ENCODE results near the gene DRC1.

DRC1 gene

DNA sequence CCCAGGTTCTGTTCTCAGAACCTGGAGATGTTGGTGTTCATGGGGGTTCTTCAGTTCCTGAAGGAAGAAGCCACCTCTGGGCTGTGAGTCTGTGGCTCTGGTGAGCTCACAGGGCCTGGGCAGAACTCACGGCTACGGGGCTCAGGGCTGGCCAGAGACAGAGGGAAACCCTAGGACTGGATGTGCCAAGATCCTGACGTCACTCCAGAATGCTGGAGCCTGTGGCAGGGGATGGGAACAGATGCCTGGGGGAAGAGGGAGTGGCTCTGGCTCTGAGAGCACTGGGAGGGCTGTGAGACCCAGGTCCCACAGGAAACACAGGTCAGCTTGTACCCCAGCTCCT is 76.2 kb downstream of the DRC1 start, which contains the start of gene OTOF:
Gene OTOF, minus strand, starts transcription at position 214 of the 343 bp plus-strand sequence.
- no peak for DNase-seq (ENCODE audit: low read depth in 1 of 2, low spot score in 1 of 2)
- TF ChIP-seq POLR2AphosphoS5 (IDR thresholded peaks at IDR 0.05; ENCODE audit: low read depth) (no peak), GABPA (IDR thresholded peaks at IDR 0.05; ENCODE audit: low read depth) (no peak), SPI1 (IDR thresholded peaks at IDR 0.05; ENCODE audit: borderline replicate concordance, low read depth) (no peak)
- TF ChIP-seq, protein P1, sequence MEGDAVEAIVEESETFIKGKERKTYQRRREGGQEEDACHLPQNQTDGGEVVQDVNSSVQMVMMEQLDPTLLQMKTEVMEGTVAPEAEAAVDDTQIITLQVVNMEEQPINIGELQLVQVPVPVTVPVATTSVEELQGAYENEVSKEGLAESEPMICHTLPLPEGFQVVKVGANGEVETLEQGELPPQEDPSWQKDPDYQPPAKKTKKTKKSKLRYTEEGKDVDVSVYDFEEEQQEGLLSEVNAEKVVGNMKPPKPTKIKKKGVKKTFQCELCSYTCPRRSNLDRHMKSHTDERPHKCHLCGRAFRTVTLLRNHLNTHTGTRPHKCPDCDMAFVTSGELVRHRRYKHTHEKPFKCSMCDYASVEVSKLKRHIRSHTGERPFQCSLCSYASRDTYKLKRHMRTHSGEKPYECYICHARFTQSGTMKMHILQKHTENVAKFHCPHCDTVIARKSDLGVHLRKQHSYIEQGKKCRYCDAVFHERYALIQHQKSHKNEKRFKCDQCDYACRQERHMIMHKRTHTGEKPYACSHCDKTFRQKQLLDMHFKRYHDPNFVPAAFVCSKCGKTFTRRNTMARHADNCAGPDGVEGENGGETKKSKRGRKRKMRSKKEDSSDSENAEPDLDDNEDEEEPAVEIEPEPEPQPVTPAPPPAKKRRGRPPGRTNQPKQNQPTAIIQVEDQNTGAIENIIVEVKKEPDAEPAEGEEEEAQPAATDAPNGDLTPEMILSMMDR (IDR thresholded peaks at IDR 0.05; ENCODE audit: insufficient read depth, low read length): no peak
- TF ChIP-seq, protein P2, sequence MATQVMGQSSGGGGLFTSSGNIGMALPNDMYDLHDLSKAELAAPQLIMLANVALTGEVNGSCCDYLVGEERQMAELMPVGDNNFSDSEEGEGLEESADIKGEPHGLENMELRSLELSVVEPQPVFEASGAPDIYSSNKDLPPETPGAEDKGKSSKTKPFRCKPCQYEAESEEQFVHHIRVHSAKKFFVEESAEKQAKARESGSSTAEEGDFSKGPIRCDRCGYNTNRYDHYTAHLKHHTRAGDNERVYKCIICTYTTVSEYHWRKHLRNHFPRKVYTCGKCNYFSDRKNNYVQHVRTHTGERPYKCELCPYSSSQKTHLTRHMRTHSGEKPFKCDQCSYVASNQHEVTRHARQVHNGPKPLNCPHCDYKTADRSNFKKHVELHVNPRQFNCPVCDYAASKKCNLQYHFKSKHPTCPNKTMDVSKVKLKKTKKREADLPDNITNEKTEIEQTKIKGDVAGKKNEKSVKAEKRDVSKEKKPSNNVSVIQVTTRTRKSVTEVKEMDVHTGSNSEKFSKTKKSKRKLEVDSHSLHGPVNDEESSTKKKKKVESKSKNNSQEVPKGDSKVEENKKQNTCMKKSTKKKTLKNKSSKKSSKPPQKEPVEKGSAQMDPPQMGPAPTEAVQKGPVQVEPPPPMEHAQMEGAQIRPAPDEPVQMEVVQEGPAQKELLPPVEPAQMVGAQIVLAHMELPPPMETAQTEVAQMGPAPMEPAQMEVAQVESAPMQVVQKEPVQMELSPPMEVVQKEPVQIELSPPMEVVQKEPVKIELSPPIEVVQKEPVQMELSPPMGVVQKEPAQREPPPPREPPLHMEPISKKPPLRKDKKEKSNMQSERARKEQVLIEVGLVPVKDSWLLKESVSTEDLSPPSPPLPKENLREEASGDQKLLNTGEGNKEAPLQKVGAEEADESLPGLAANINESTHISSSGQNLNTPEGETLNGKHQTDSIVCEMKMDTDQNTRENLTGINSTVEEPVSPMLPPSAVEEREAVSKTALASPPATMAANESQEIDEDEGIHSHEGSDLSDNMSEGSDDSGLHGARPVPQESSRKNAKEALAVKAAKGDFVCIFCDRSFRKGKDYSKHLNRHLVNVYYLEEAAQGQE (IDR thresholded peaks at IDR 0.05; ENCODE audit: insufficient replicate concordance, low read depth): no peak
- H3K4me3 ChIP-seq (replicated peaks; ENCODE audit: insufficient read depth, low read length): no peak within 1 kb of the TSS
- peaks cover 3% of the 10 kb centered on the region for H3K27me3 ChIP-seq (ENCODE audit: insufficient read depth, poor library complexity, severe bottlenecking)
- no peak within 1 kb of the TSS for H3K27ac ChIP-seq (replicated peaks)

DNA sequence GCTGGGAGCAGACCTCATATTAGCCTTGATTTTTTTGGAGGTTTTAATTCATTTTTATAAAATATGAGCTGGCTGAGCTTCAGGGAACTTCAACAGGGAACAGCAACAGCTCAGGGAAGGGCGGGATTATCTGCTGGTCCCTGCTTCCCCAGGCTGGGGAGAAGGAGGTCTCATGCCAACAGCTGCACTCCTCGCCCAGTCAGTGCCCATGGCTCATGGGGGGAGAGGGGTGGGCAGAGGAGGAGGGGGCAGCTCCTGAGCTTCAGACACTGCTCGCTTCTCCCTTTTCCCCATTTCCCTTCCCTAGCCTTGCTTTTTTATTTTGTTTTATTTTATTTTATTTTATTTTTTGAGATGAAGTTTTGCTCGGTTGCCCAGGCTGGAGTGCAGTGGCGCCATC is 76.6 kb downstream of the DRC1 start:
- Histone ChIP-seq H3K27me3 (ENCODE audit: insufficient read depth, poor library complexity, severe bottlenecking) (peaks cover 3% of the 10 kb centered on the region), H3K4me3 (replicated peaks; ENCODE audit: insufficient read depth, low read length) (no peak overlapping the region), H3K27ac (replicated peaks) (no peak overlapping the region)
- TF ChIP-seq SPI1 (IDR thresholded peaks at IDR 0.05; ENCODE audit: borderline replicate concordance, low read depth) (no peak), POLR2AphosphoS5 (IDR thresholded peaks at IDR 0.05; ENCODE audit: low read depth) (no peak)
- TF ChIP-seq, protein P2 (IDR thresholded peaks at IDR 0.05; ENCODE audit: insufficient replicate concordance, low read depth): no peak
- TF ChIP-seq, protein P1 (IDR thresholded peaks at IDR 0.05; ENCODE audit: insufficient read depth, low read length): no peak
- DNase-seq (ENCODE audit: low read depth in 1 of 2, low spot score in 1 of 2): no peak

DNA sequence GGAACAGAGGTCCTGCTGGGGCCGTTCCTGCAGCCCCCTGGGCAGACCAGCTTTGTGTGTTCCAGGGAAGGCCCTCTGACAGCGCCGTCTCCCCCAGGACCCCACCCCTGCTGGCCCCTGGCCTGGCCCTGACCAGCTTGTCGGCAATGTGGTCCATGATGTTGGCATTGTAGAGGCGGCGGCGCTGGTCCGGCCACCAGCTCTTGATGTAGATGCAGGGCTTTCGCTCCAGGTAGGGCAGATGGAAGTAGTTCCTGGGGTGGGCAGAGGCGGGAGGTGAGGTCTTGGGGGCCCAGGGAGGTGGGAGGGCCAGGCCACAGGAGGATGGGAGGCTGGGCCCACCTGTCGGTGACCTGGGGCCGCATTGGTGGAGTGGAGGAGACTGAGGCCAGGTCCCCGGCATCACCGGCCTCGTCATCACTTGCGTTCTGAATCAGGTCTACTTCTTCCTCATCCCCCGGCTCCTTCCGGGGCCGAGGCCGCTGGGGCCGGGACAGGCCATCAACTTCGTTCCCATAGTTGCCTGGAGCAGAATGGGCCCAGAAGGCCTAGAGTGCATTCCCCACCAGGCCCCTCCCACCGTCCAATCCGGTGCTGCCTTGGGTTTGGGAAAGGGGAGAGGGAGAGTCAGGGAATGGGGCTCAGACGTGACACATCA is 77.5 kb downstream of the DRC1 start:
- peaks cover 3% of the 10 kb centered on the region for H3K27me3 ChIP-seq (ENCODE audit: insufficient read depth, poor library complexity, severe bottlenecking)
- no peak for DNase-seq (ENCODE audit: low read depth in 1 of 2, low spot score in 1 of 2)
- TF ChIP-seq, protein P2 (IDR thresholded peaks at IDR 0.05; ENCODE audit: insufficient replicate concordance, low read depth): no peak
- TF ChIP-seq GABPA (IDR thresholded peaks at IDR 0.05; ENCODE audit: low read depth): no peak
- TF ChIP-seq SPI1 (IDR thresholded peaks at IDR 0.05; ENCODE audit: borderline replicate concordance, low read depth): no peak
- TF ChIP-seq, protein P1 (IDR thresholded peaks at IDR 0.05; ENCODE audit: insufficient read depth, low read length): no peak
- TF ChIP-seq POLR2AphosphoS5 (IDR thresholded peaks at IDR 0.05; ENCODE audit: low read depth): no peak
- H3K27ac ChIP-seq (replicated peaks): no peak overlapping the region
- H3K4me3 ChIP-seq (replicated peaks; ENCODE audit: insufficient read depth, low read length): no peak overlapping the region

Measured in HL-60 (cell line).